Lower leg skin (tissue), 3 donors: ENCODE results near the gene SLC22A7.
"Not testable (repeated sequence)": the region's sequence is repeated elsewhere in the genome, so short reads cannot be mapped to it uniquely, and the experiment has no call there.

ENCODE experiments used
- CTCF ChIP-seq, 3 donors: fragments of 450-650 bp; IDR thresholded peaks; one replicate each; pipeline ENCODE4 v1.5.1; 2016; ENCODE audit warnings: antibody characterized with exemption in 3 of 3, mild to moderate bottlenecking in 3 of 3, moderate library complexity in 2 of 3
- POLR2A ChIP-seq, 2 donors: fragments of 450-650 bp; IDR thresholded peaks; one replicate each; pipeline ENCODE4 v1.6.1; 2016 to 2017; ENCODE audit warnings: antibody characterized with exemption in 2 of 2, mild to moderate bottlenecking in 1 of 2, moderate library complexity in 1 of 2

- TF ChIP-seq CTCF, POLR2A (IDR thresholded peaks at IDR 0.05): not testable (repeated sequence)
Observed at GRCh38 chr6:43303006-43303405, 4.9 kb downstream of the SLC22A7 start.
